Measurements from ENCODE around the gene SLC4A2.
A peak's percentile ranks its signal among the peaks of the same experiment; 100 is the strongest.

Gene SLC4A2

DNA sequence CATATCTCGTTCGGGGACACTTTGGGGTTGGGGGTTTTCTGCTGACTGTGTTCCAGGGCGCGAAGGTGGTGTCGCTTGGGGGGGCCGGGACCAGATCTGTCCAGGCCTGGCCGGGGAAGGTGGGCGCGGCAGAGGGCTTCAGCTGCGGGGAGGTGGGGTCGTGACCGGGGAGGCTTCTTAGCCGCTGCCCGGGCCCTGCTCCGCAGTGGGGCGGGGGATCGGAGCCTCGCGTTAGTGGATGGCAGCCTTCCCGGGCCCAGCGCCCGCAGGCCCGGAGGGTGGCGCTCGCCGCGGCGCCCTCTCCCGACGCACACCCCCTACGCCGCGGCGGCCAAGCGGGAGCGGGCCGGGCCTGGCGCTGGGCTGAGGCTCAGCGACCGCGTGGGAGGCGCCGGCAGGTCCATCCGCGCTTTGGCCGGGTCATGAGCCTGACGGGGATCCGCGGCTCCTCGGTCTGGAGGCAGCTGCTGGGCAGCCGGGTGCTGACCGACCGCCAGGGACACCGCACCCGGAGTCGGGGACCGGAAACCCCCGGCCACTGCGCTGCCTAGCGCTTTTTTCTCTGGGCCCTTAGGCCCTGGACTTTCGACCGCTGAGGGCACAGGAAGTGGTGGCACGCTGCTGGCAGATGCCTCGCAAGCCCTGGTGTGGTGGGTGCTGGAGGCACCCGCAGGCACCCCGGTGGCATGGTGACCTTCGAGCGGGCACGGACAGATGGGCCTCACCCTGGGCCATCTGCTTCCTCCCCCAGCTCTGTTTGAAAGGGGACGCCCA lies 28.0 kb downstream of the SLC4A2 start:
- TF ChIP-seq EZH2 (optimal IDR thresholded peaks at IDR 0.05; ENCODE audit: low read depth, low read length) (no peak), EZH2phosphoT487 (IDR thresholded peaks at IDR 0.05; ENCODE audit: low read length) (no peak)
- TF ChIP-seq, protein P1, sequence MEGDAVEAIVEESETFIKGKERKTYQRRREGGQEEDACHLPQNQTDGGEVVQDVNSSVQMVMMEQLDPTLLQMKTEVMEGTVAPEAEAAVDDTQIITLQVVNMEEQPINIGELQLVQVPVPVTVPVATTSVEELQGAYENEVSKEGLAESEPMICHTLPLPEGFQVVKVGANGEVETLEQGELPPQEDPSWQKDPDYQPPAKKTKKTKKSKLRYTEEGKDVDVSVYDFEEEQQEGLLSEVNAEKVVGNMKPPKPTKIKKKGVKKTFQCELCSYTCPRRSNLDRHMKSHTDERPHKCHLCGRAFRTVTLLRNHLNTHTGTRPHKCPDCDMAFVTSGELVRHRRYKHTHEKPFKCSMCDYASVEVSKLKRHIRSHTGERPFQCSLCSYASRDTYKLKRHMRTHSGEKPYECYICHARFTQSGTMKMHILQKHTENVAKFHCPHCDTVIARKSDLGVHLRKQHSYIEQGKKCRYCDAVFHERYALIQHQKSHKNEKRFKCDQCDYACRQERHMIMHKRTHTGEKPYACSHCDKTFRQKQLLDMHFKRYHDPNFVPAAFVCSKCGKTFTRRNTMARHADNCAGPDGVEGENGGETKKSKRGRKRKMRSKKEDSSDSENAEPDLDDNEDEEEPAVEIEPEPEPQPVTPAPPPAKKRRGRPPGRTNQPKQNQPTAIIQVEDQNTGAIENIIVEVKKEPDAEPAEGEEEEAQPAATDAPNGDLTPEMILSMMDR (IDR thresholded peaks at IDR 0.05; ENCODE audit: low read length) = peak; percentile 40
- peaks cover 8% of the 10 kb centered on the region; the same call in 1 of the 2 replicates for H4K20me1 ChIP-seq (ENCODE audit: insufficient read depth, low read length)
- H3K4me3 ChIP-seq (ENCODE audit: low read length) = peak overlapping the region; percentile 77
- peak overlapping the region; percentile 71 for H2AFZ ChIP-seq (ENCODE audit: low read length)
- no peaks in the 10 kb centered on the region for H3K27me3 ChIP-seq (replicated peaks; ENCODE audit: insufficient read depth, low read length)
- H3K27ac ChIP-seq (ENCODE audit: low read length) = peak overlapping the region; percentile 52; the same call in 1 of the 2 replicates
- H3F3A ChIP-seq (ENCODE audit: insufficient read depth, low read length) = peaks cover 21% of the 10 kb centered on the region
- DNase-seq = peak; percentile 79
- H3K4me2 ChIP-seq (ENCODE audit: low read depth, low read length) = peak overlapping the region; percentile 89
- peaks cover 64% of the 10 kb centered on the region for H3K79me2 ChIP-seq (ENCODE audit: low read length)
- no peaks in the 10 kb centered on the region for H3K9me3 ChIP-seq (replicated peaks; ENCODE audit: insufficient read depth, low read length)
- H3K9ac ChIP-seq (ENCODE audit: low read length) = peak overlapping the region; percentile 77
- H3K9me2 ChIP-seq (replicated peaks; ENCODE audit: insufficient read depth, low read length) = no peaks in the 10 kb centered on the region
- peaks cover 14% of the 10 kb centered on the region for H3K4me1 ChIP-seq (ENCODE audit: low read length)
- no peaks in the 10 kb centered on the region for H3K36me3 ChIP-seq (replicated peaks; ENCODE audit: insufficient read depth, low read length)

GRCh38 chr7:151088019-151088855 lies 28.8 kb downstream of the SLC4A2 start:
- Histone ChIP-seq H3K4me2 (ENCODE audit: low read depth, low read length) (peak overlapping the region; percentile 89), H3K9me2 (replicated peaks; ENCODE audit: insufficient read depth, low read length) (no peaks in the 10 kb centered on the region), H3K9ac (ENCODE audit: low read length) (peak overlapping the region; percentile 77), H3K79me2 (ENCODE audit: low read length) (peaks cover 64% of the 10 kb centered on the region), H3F3A (ENCODE audit: insufficient read depth, low read length) (peaks cover 21% of the 10 kb centered on the region), H3K36me3 (replicated peaks; ENCODE audit: insufficient read depth, low read length) (no peaks in the 10 kb centered on the region), H3K27me3 (replicated peaks; ENCODE audit: insufficient read depth, low read length) (no peaks in the 10 kb centered on the region), H4K20me1 (ENCODE audit: insufficient read depth, low read length) (peaks cover 8% of the 10 kb centered on the region; the same call in 1 of the 2 replicates), H3K27ac (ENCODE audit: low read length) (peak overlapping the region; percentile 52; the same call in 1 of the 2 replicates), H3K9me3 (replicated peaks; ENCODE audit: insufficient read depth, low read length) (no peaks in the 10 kb centered on the region), H3K4me1 (ENCODE audit: low read length) (peaks cover 14% of the 10 kb centered on the region), H3K4me3 (ENCODE audit: low read length) (peak overlapping the region; percentile 77), H2AFZ (ENCODE audit: low read length) (peak overlapping the region; percentile 59)
- no peak for DNase-seq
- TF ChIP-seq, protein P1 (IDR thresholded peaks at IDR 0.05; ENCODE audit: low read length) = no peak
- TF ChIP-seq EZH2phosphoT487 (IDR thresholded peaks at IDR 0.05; ENCODE audit: low read length) (no peak), EZH2 (optimal IDR thresholded peaks at IDR 0.05; ENCODE audit: low read depth, low read length) (no peak)

DNA sequence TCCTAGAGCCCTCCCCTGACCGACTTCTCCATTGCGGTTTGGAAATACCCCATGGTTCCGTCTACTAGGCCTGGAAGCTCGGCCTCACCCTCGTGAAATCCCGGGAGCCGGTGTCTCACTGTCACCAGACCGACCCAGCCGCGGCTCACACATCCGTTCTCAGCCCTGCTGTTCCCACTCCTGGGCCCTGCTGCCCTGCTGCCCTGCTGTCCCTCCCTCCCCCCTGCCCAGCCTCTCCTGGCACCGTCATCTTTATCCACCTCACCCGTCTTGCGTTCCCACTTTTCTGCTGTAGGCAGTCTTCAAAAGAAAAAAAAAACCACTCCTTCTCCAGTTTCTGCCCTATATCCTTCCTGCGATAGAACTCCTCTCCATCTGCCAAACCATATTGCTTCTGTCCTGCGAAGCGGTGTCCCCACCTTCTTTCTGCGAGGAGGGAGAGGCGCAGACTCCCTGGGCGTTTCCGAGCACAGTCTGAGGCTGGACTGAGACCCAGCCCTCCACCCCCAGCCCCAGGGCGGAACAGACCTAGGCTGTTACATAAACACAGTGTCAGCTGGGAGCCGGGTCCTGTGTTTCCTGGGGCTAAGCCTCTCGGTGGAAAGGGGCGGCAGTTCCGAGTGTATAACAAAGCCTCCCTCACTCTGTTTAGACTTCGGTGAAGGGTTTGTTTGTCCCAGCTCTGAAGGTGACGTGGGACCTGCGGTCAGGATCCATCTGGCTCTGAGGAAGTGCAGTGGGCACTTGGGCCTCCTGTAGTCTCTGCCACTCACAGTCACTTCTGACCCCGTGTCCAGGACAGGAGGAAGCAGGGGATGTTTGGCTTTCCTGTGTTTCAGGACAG lies 29.7 kb downstream of the SLC4A2 start:
- Histone ChIP-seq H3K36me3 (replicated peaks; ENCODE audit: insufficient read depth, low read length) (no peaks in the 10 kb centered on the region), H2AFZ (ENCODE audit: low read length) (no peak overlapping the region), H3K79me2 (ENCODE audit: low read length) (peaks cover 72% of the 10 kb centered on the region), H3K9me2 (replicated peaks; ENCODE audit: insufficient read depth, low read length) (no peaks in the 10 kb centered on the region), H3F3A (ENCODE audit: insufficient read depth, low read length) (peaks cover 21% of the 10 kb centered on the region), H3K9me3 (replicated peaks; ENCODE audit: insufficient read depth, low read length) (no peaks in the 10 kb centered on the region), H3K4me1 (ENCODE audit: low read length) (peaks cover 8% of the 10 kb centered on the region; the same call in 1 of the 2 replicates), H3K4me2 (ENCODE audit: low read depth, low read length) (no peak overlapping the region), H3K27ac (ENCODE audit: low read length) (no peak overlapping the region), H3K27me3 (replicated peaks; ENCODE audit: insufficient read depth, low read length) (no peaks in the 10 kb centered on the region), H3K4me3 (ENCODE audit: low read length) (no peak overlapping the region), H3K9ac (ENCODE audit: low read length) (no peak overlapping the region), H4K20me1 (ENCODE audit: insufficient read depth, low read length) (peaks cover 11% of the 10 kb centered on the region; the same call in 1 of the 2 replicates)
- TF ChIP-seq, protein P1 (IDR thresholded peaks at IDR 0.05; ENCODE audit: low read length) = no peak
- TF ChIP-seq EZH2 (optimal IDR thresholded peaks at IDR 0.05; ENCODE audit: low read depth, low read length) = no peak
- no peak for TF ChIP-seq EZH2phosphoT487 (IDR thresholded peaks at IDR 0.05; ENCODE audit: low read length)
- DNase-seq = no peak

Measured in MM.1S (cell line).